WTC11 (cell line): ENCODE data around the gene ALK. TPM values are rescaled to one million over a fixed set of nuclear protein-coding genes. Genes with fewer than 3 reads are reported as not detected.

Experiments used
- ATAC-seq: fragments of 200-7000 bp; cut with Tn5 transposase; 2 replicates; pipeline ENCODE4 v1.10.0; 2021; ENCODE audit warnings: mild to moderate bottlenecking, moderate library complexity
- CTCF ChIA-PET: fragments of 300-600 bp; sonication (Branson Sonifier 250); formaldehyde crosslinking; loops from one replicate; lab custom pipeline; 2021; ENCODE audit warnings: antibody characterized with exemption; lab: Charles Lee
- POLR2A ChIA-PET: fragments of 350-600 bp; sonication (Branson Sonifier 250); formaldehyde crosslinking; loops from one replicate; lab custom pipeline; 2021; ENCODE audit warnings: antibody characterized with exemption; lab: Charles Lee
- DNase-seq: peaks from one replicate; pipeline ENCODE4 v3.0.0; 2021; ENCODE audit warnings: low spot score
- H3K27ac Mint-ChIP-seq: 2 replicates; pipeline ENCODE4 v1.8.0; 2021; ENCODE audit warnings: mixed read lengths
- H3K27me3 Mint-ChIP-seq: 2 replicates; pipeline ENCODE4 v1.8.0; 2021; ENCODE audit warnings: low read depth, mild to moderate bottlenecking, moderate library complexity, mixed read lengths
- H3K36me3 Mint-ChIP-seq: 2 replicates; pipeline ENCODE4 v1.8.0; 2021; ENCODE audit warnings: mixed read lengths
- H3K4me1 Mint-ChIP-seq: 2 replicates; pipeline ENCODE4 v1.8.0; 2022; ENCODE audit warnings: mixed read lengths
- H3K4me3 Mint-ChIP-seq: 2 replicates; pipeline ENCODE4 v1.8.0; 2021; ENCODE audit warnings: mild to moderate bottlenecking, moderate library complexity, mixed read lengths
- H3K9me3 Mint-ChIP-seq: 2 replicates; pipeline ENCODE4 v1.8.0; 2021; ENCODE audit warnings: mixed read lengths
- CBFB ChIP-seq: sonication (generic); formaldehyde crosslinking; IDR thresholded peaks from 2 replicates; pipeline ENCODE4 v1.8.1; 2022; ENCODE audit warnings: mild to moderate bottlenecking, low read depth, missing genetic modification reagents
- CREM ChIP-seq: sonication (generic); formaldehyde crosslinking; IDR thresholded peaks from 2 replicates; pipeline ENCODE4 v1.8.1; 2022; ENCODE audit warnings: mild to moderate bottlenecking, missing genetic modification reagents, moderate library complexity
- E2F1 ChIP-seq: sonication (generic); formaldehyde crosslinking; IDR thresholded peaks from 2 replicates; pipeline ENCODE4 v1.8.0; 2022; ENCODE audit warnings: mild to moderate bottlenecking, missing genetic modification reagents
- E2F4 ChIP-seq: sonication (generic); formaldehyde crosslinking; IDR thresholded peaks from 2 replicates; pipeline ENCODE4 v1.8.1; 2022; ENCODE audit warnings: low read depth, mild to moderate bottlenecking, moderate library complexity, missing genetic modification reagents, borderline replicate concordance
- E2F5 ChIP-seq: sonication (generic); formaldehyde crosslinking; IDR thresholded peaks from 2 replicates; pipeline ENCODE4 v1.8.1; 2022; ENCODE audit warnings: mild to moderate bottlenecking, moderate library complexity, missing genetic modification reagents
- MAX ChIP-seq: sonication (generic); formaldehyde crosslinking; IDR thresholded peaks from 2 replicates; pipeline ENCODE4 v1.8.0; 2022; ENCODE audit warnings: mild to moderate bottlenecking, missing genetic modification reagents
- MYBL2 ChIP-seq: sonication (generic); formaldehyde crosslinking; IDR thresholded peaks from 2 replicates; pipeline ENCODE4 v1.8.1; 2023; ENCODE audit warnings: mild to moderate bottlenecking, moderate library complexity, missing genetic modification reagents
- NR3C1 ChIP-seq: sonication (generic); formaldehyde crosslinking; conservative IDR thresholded peaks from 2 replicates; pipeline ENCODE4 v1.8.1; 2023; ENCODE audit warnings: low read depth, mild to moderate bottlenecking, missing genetic modification reagents
- OVOL2 ChIP-seq: fragments of 250-450 bp; sonication (Bioruptor Pico); IDR thresholded peaks from 2 replicates; pipeline ENCODE4 v1.9.0; 2021; ENCODE audit warnings: mild to moderate bottlenecking, borderline replicate concordance
- PREB ChIP-seq: sonication (generic); formaldehyde crosslinking; IDR thresholded peaks from 2 replicates; pipeline ENCODE4 v1.8.1; 2022; ENCODE audit warnings: mild to moderate bottlenecking, missing genetic modification reagents, moderate library complexity, borderline replicate concordance
- RELA ChIP-seq: sonication (generic); formaldehyde crosslinking; IDR thresholded peaks from 2 replicates; pipeline ENCODE4 v1.8.1; 2022; ENCODE audit warnings: missing genetic modification reagents, mild to moderate bottlenecking, borderline replicate concordance
- SOX15 ChIP-seq: fragments of 250-450 bp; sonication (Bioruptor Pico); IDR thresholded peaks from 2 replicates; pipeline ENCODE4 v1.9.0; 2021; ENCODE audit warnings: mild to moderate bottlenecking
- SP1 ChIP-seq: sonication (generic); formaldehyde crosslinking; conservative IDR thresholded peaks from 2 replicates; pipeline ENCODE4 v1.8.1; 2022; ENCODE audit warnings: missing genetic modification reagents
- TCF7 ChIP-seq: sonication (generic); formaldehyde crosslinking; IDR thresholded peaks from 2 replicates; pipeline ENCODE4 v1.8.0; 2022; ENCODE audit warnings: mild to moderate bottlenecking, low read depth, missing genetic modification reagents, moderate library complexity
- USF1 ChIP-seq: sonication (generic); formaldehyde crosslinking; IDR thresholded peaks from 2 replicates; pipeline ENCODE4 v1.8.0; 2022; ENCODE audit warnings: mild to moderate bottlenecking, missing genetic modification reagents
- USF2 ChIP-seq: sonication (generic); formaldehyde crosslinking; IDR thresholded peaks from 2 replicates; pipeline ENCODE4 v1.8.1; 2023; ENCODE audit warnings: mild to moderate bottlenecking, missing genetic modification reagents, moderate library complexity
- ZBTB21 ChIP-seq: sonication (generic); formaldehyde crosslinking; IDR thresholded peaks from 2 replicates; pipeline ENCODE4 v1.8.1; 2023; ENCODE audit warnings: mild to moderate bottlenecking, missing genetic modification reagents, borderline replicate concordance
- ZNF281 ChIP-seq: sonication (generic); formaldehyde crosslinking; IDR thresholded peaks from 2 replicates; pipeline ENCODE4 v1.8.0; 2023; ENCODE audit warnings: mild to moderate bottlenecking, missing genetic modification reagents
- total RNA-seq: library from RNA; stranded (reverse); gene quantifications from 3 replicates; pipeline ENCODE4 v1.2.3, GENCODE V29; 2021

ALK gene
- total RNA-seq, 1 experiment from 2014 or later: not detected

GRCh38 chr2:29522951-29523669 lies 398.3 kb downstream of the ALK start (continued):
- TF ChIP-seq RELA (CRISPR knock-in tag): no peak
- no peak for TF ChIP-seq CREM
- no peak for TF ChIP-seq CBFB (CRISPR knock-in tag)
- no peak for TF ChIP-seq OVOL2
- TF ChIP-seq MAX (CRISPR knock-in tag): no peak
- TF ChIP-seq PREB (CRISPR knock-in tag): no peak
- no peak for TF ChIP-seq ZNF281
- TF ChIP-seq SP1 (CRISPR knock-in tag): no peak

GRCh38 chr2:29520001-29520400 lies 401.4 kb downstream of the ALK start:
- ATAC-seq (no peak), DNase-seq (no peak)
- no peaks in the 10 kb centered on the region for H3K27me3 Mint-ChIP-seq
- POLR2A ChIA-PET: no interaction called here
- no peaks in the 10 kb centered on the region for H3K36me3 Mint-ChIP-seq
- CTCF ChIA-PET: no interaction called here
- no peak overlapping the region for H3K27ac Mint-ChIP-seq
- peaks cover 13% of the 10 kb centered on the region for H3K4me1 Mint-ChIP-seq
- TF ChIP-seq E2F5 (CRISPR knock-in tag) (no peak), SOX15 (CRISPR knock-in tag) (no peak), CREM (no peak)
- H3K9me3 Mint-ChIP-seq: peaks cover 15% of the 10 kb centered on the region
- H3K4me3 Mint-ChIP-seq: no peak overlapping the region

GRCh38 chr2:29519338-29519925 lies 402.0 kb downstream of the ALK start:
- H3K36me3 Mint-ChIP-seq: no peaks in the 10 kb centered on the region
- DNase-seq (no peak), ATAC-seq (no peak)
- H3K27ac Mint-ChIP-seq: no peak overlapping the region
- H3K4me1 Mint-ChIP-seq: peaks cover 13% of the 10 kb centered on the region
- H3K27me3 Mint-ChIP-seq: no peaks in the 10 kb centered on the region
- H3K9me3 Mint-ChIP-seq: peaks cover 17% of the 10 kb centered on the region
- no peak overlapping the region for H3K4me3 Mint-ChIP-seq
- ChIA-PET POLR2A (no interaction called here), CTCF (no interaction called here)
- TF ChIP-seq SOX15 (CRISPR knock-in tag): no peak
- TF ChIP-seq MYBL2 (CRISPR knock-in tag): no peak
- TF ChIP-seq ZBTB21: no peak
- no peak for TF ChIP-seq E2F1
- no peak for TF ChIP-seq USF2 (CRISPR knock-in tag)
- no peak for TF ChIP-seq E2F4 (CRISPR knock-in tag)
- TF ChIP-seq USF1 (CRISPR knock-in tag): no peak
- TF ChIP-seq NR3C1 (CRISPR knock-in tag): no peak
- TF ChIP-seq TCF7 (CRISPR knock-in tag): no peak
